MM.1S (cell line): Measurements from ENCODE around the gene PLEKHA7.
A peak's percentile ranks its signal among the peaks of the same experiment; 100 is the strongest.

Source experiments
- DNase-seq: peaks from one replicate; pipeline ENCODE4 v3.0.0-alpha.2; 2015
- H2AFZ ChIP-seq: fragments of 300-600 bp; sonication (generic); 2 replicates; pipeline ENCODE4 v1.6.0; 2016; ENCODE audit warnings: antibody characterized with exemption, low read length
- H3F3A ChIP-seq: fragments of 300-600 bp; sonication (generic); 2 replicates; pipeline ENCODE4 v1.6.1; 2016; ENCODE audit warnings: mild to moderate bottlenecking, antibody characterized with exemption, low read length, moderate library complexity, mixed read lengths; ENCODE audit not compliant: insufficient read depth
- H3K27ac ChIP-seq: fragments of 300-600 bp; sonication (generic); 2 replicates; pipeline ENCODE4 v1.5.1; 2016; ENCODE audit warnings: mild to moderate bottlenecking, low read length
- H3K27me3 ChIP-seq: fragments of 300-600 bp; sonication (generic); replicated peaks from 2 replicates; pipeline ENCODE4 v1.6.0; 2016; ENCODE audit warnings: low read length; ENCODE audit not compliant: insufficient read depth
- H3K36me3 ChIP-seq: fragments of 300-600 bp; sonication (generic); replicated peaks from 2 replicates; pipeline ENCODE4 v1.6.1; 2016; ENCODE audit warnings: mild to moderate bottlenecking, low read length, mixed read lengths; ENCODE audit not compliant: insufficient read depth
- H3K4me1 ChIP-seq: fragments of 300-600 bp; sonication (generic); 2 replicates; pipeline ENCODE4 v1.6.1; 2016; ENCODE audit warnings: low read length, mixed read lengths
- H3K4me2 ChIP-seq: fragments of 300-600 bp; sonication (generic); 2 replicates; pipeline ENCODE4 v1.6.0; 2016; ENCODE audit warnings: low read depth, low read length
- H3K4me3 ChIP-seq: fragments of 300-600 bp; sonication (generic); 2 replicates; pipeline ENCODE4 v1.5.1; 2016; ENCODE audit warnings: low read length, mixed read lengths
- H3K79me2 ChIP-seq: fragments of 300-600 bp; sonication (generic); 2 replicates; pipeline ENCODE4 v1.6.1; 2016; ENCODE audit warnings: mixed run types, low read length, mixed read lengths
- H3K9ac ChIP-seq: fragments of 300-600 bp; sonication (generic); 2 replicates; pipeline ENCODE4 v1.6.1; 2016; ENCODE audit warnings: low read length, mixed read lengths
- H3K9me2 ChIP-seq: fragments of 300-600 bp; sonication (generic); replicated peaks from 2 replicates; pipeline ENCODE4 v1.6.1; 2016; ENCODE audit warnings: mild to moderate bottlenecking, low read length, mixed read lengths; ENCODE audit not compliant: insufficient read depth
- H3K9me3 ChIP-seq: fragments of 300-600 bp; sonication (generic); replicated peaks from 2 replicates; pipeline ENCODE4 v1.6.1; 2016; ENCODE audit warnings: mild to moderate bottlenecking, low read length, mixed read lengths; ENCODE audit not compliant: insufficient read depth
- H4K20me1 ChIP-seq: fragments of 300-600 bp; sonication (generic); 2 replicates; pipeline ENCODE4 v1.6.1; 2016; ENCODE audit warnings: mild to moderate bottlenecking, low read length, moderate library complexity, mixed read lengths; ENCODE audit not compliant: insufficient read depth
- EZH2 ChIP-seq: fragments of 300-600 bp; sonication (generic); optimal IDR thresholded peaks from 2 replicates; pipeline ENCODE3; 2017; ENCODE audit warnings: low read depth, mild to moderate bottlenecking, antibody characterized with exemption, low read length, mixed read lengths
- EZH2phosphoT487 ChIP-seq: fragments of 300-600 bp; sonication (generic); IDR thresholded peaks from 2 replicates; pipeline ENCODE4 v1.6.1; 2018; ENCODE audit warnings: antibody characterized with exemption, low read length
- TF ChIP-seq, protein P1 (sequence below): fragments of 300-600 bp; sonication (generic); IDR thresholded peaks from 2 replicates; pipeline ENCODE4 v1.5.1; 2016; ENCODE audit warnings: antibody characterized with exemption, low read length, mixed read lengths

Gene PLEKHA7

DNA sequence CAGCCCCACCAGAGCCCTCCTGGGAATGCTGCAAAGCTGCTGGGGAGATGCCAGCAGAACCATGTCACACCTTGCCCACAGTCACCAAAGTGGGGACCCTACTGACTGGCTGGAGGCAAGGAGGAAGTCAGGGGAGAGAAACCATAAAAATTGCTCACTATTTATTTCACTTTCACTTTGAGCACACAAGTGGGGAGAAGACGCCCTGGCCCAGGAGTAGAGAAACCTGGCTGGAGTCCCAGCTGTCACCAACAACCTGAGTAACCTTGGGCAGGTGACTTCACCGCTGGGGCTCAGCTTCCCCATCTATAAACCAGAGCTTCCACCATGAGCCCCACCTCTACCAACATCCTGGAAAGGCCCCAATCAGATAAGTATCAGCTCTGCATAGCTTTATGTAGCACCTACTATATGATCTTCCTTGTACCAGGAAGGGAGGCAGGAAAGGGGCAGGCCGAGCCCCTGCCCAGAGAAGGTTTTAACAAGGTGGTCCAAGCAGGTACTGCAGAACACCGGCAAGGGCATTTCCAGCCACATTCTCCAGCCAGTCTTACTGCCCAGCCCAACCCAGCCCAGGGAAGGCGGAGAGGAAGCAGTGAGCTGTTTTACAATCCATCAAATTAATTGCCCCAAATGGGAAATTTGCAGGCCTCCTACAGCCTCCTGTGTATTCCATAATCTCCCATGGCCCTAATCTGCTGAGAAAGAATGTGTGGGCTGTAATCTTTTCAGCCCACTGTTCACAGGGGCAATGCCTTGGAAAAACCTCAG lies 27.6 kb downstream of the PLEKHA7 start:
- Histone ChIP-seq H3F3A (peaks cover 49% of the 10 kb centered on the region), H3K9me2 (no peaks in the 10 kb centered on the region), H3K36me3 (0 out of 2 replicates have a peak, but pooled peaks cover 2% of the 10 kb centered on the region), H3K9me3 (no peaks in the 10 kb centered on the region), H3K79me2 (peaks cover 82% of the 10 kb centered on the region), H3K4me3 (0 out of 2 replicates have a peak overlapping the region, but pooled peaks have one; percentile 4), H4K20me1 (no peaks in the 10 kb centered on the region), H2AFZ (no peak overlapping the region), H3K27me3 (no peaks in the 10 kb centered on the region), H3K9ac (peak overlapping the region; percentile 21), H3K4me1 (peaks cover 71% of the 10 kb centered on the region), H3K4me2 (peak overlapping the region; percentile 65), H3K27ac (peak overlapping the region; percentile 74)
- TF ChIP-seq, protein P1, sequence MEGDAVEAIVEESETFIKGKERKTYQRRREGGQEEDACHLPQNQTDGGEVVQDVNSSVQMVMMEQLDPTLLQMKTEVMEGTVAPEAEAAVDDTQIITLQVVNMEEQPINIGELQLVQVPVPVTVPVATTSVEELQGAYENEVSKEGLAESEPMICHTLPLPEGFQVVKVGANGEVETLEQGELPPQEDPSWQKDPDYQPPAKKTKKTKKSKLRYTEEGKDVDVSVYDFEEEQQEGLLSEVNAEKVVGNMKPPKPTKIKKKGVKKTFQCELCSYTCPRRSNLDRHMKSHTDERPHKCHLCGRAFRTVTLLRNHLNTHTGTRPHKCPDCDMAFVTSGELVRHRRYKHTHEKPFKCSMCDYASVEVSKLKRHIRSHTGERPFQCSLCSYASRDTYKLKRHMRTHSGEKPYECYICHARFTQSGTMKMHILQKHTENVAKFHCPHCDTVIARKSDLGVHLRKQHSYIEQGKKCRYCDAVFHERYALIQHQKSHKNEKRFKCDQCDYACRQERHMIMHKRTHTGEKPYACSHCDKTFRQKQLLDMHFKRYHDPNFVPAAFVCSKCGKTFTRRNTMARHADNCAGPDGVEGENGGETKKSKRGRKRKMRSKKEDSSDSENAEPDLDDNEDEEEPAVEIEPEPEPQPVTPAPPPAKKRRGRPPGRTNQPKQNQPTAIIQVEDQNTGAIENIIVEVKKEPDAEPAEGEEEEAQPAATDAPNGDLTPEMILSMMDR: no peak
- no peak for TF ChIP-seq EZH2
- no peak for TF ChIP-seq EZH2phosphoT487
- DNase-seq: peak; percentile 94

DNA sequence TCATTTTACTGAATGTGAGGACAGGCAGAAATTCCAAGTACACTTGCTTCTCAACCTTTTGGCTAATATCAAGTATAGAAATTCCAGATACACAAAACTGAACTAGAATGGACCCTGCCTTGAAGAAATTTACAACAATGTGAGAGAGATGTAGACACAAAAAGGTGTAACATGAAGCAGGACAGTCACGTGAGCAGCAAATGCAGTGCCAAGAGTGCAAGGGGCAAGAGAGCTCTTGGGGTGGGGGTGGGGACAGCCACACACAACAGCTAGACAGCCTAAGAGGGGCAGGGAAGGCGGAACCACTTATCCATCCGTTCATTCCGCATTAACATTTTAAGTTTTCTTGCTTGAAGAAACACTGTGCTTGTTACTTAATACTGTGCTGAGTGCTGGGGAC lies 28.9 kb downstream of the PLEKHA7 start:
- H3K27ac ChIP-seq: no peak overlapping the region; the same call in 1 of the 2 replicates
- H3K9ac ChIP-seq: no peak overlapping the region
- TF ChIP-seq EZH2 (no peak), EZH2phosphoT487 (no peak)
- TF ChIP-seq, protein P1: no peak
- H3K4me1 ChIP-seq: peaks cover 72% of the 10 kb centered on the region
- no peak overlapping the region for H3K4me2 ChIP-seq
- H3K4me3 ChIP-seq: no peak overlapping the region
- no peaks in the 10 kb centered on the region for H3K27me3 ChIP-seq
- H2AFZ ChIP-seq: no peak overlapping the region
- H3K9me2 ChIP-seq: no peaks in the 10 kb centered on the region
- peaks cover 83% of the 10 kb centered on the region for H3K79me2 ChIP-seq
- no peaks in the 10 kb centered on the region for H4K20me1 ChIP-seq
- no peaks in the 10 kb centered on the region for H3K9me3 ChIP-seq
- 0 out of 2 replicates have a peak, but pooled peaks cover 2% of the 10 kb centered on the region for H3K36me3 ChIP-seq
- no peak for DNase-seq
- peaks cover 49% of the 10 kb centered on the region for H3F3A ChIP-seq

DNA sequence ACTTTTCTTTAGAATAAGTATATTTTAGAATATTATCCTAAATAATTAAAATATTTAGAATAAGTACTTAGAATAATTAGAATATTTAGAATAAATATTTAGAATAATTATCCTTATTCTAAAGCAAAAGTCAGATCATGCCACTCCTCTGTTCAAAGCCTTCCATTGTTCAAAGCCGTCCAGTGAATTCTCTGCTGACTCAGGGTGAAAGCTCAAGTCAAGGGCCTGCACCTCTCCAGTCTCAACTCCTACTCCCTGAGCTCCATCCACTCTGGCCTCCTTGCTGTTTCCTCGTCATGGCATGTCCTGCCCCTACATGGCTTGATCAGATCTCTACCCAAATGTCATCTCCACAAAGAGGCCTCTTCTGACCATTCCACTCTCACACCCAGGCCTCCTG lies 30.0 kb downstream of the PLEKHA7 start:
- Histone ChIP-seq H3K79me2 (peaks cover 86% of the 10 kb centered on the region), H2AFZ (no peak overlapping the region), H3K36me3 (0 out of 2 replicates have a peak, but pooled peaks cover 2% of the 10 kb centered on the region), H3F3A (peaks cover 49% of the 10 kb centered on the region), H3K9ac (no peak overlapping the region), H3K4me3 (no peak overlapping the region), H3K9me2 (no peaks in the 10 kb centered on the region), H3K4me1 (peaks cover 69% of the 10 kb centered on the region), H3K4me2 (no peak overlapping the region), H4K20me1 (no peaks in the 10 kb centered on the region), H3K27me3 (no peaks in the 10 kb centered on the region), H3K9me3 (no peaks in the 10 kb centered on the region), H3K27ac (no peak overlapping the region)
- TF ChIP-seq, protein P1: no peak
- TF ChIP-seq EZH2phosphoT487 (no peak), EZH2 (no peak)
- no peak for DNase-seq
